ENCODE data around the gene HOXA5. TPM values are rescaled to one million over a fixed set of nuclear protein-coding genes. Genes with fewer than 3 reads are reported as not detected.

The HOXA5 gene
- total RNA-seq, 4 donors from 2014 or later: 18.3 to 89.8 (median 31.6) TPM

GRCh38 chr7:27111751-27112277, 31.7 kb downstream of the HOXA5 start:
- Histone ChIP-seq H3K36me3 (no peaks in the 10 kb centered on the region), H3K27me3 (no peaks in the 10 kb centered on the region), H3K27ac (peak overlapping the region; percentile 90 to 96 (median 92)), H3K4me1 (peaks cover 10 to 91% (median 67%) of the 10 kb centered on the region in 4 donors), H3K4me3 (no peak overlapping the region), H3K9me3 (no peaks in the 10 kb centered on the region)
- TF ChIP-seq CTCF (IDR thresholded peaks at IDR 0.05) (no peak), POLR2A (IDR thresholded peaks at IDR 0.05) (no peak)
- WGBS, 2 donors (ENCODE audit: low coverage in 1 of 2): 11 to 29% methylated on average over 4 of the region's 4 CpGs
- in situ Hi-C loops (cut with MboI; ENCODE audit: low pct_ligation_motif_present in 1 of 4, low pct_unique_long_range_greater_than_20kb in 1 of 4, low sequenced_read_pairs in 3 of 4) (no loop called here), intact Hi-C loops (cut with DNase I; ENCODE audit: low total_unique reads) (no loop called here)
- no peak for DNase-seq

GRCh38 chr7:27111042-27111750, 32.3 kb downstream of the HOXA5 start:
- 27 to 46% methylated on average over 5 to 6 of the region's 6 CpGs for WGBS, 2 donors (ENCODE audit: low coverage in 1 of 2)
- Histone ChIP-seq H3K27me3 (no peaks in the 10 kb centered on the region), H3K4me1 (peaks cover 10 to 89% (median 63%) of the 10 kb centered on the region in 4 donors), H3K9me3 (no peaks in the 10 kb centered on the region), H3K4me3 (peak overlapping the region in 2 of 4 donors; percentile 17 to 34), H3K36me3 (no peaks in the 10 kb centered on the region), H3K27ac (peak overlapping the region; percentile 90 to 96 (median 92))
- intact Hi-C loops (cut with DNase I; ENCODE audit: low total_unique reads): no loop called here
- TF ChIP-seq CTCF (IDR thresholded peaks at IDR 0.05) (no peak), POLR2AphosphoS5 (IDR thresholded peaks at IDR 0.05) (peak in 1 of 3 donors; percentile 34)
- in situ Hi-C loops (cut with MboI; ENCODE audit: low pct_ligation_motif_present in 1 of 4, low pct_unique_long_range_greater_than_20kb in 1 of 4, low sequenced_read_pairs in 3 of 4): no loop called here
- DNase-seq: no peak

GRCh38 chr7:27110186-27111031, 33.1 kb downstream of the HOXA5 start:
- intact Hi-C loops (cut with DNase I; ENCODE audit: low total_unique reads) (no loop called here), in situ Hi-C loops (cut with MboI; ENCODE audit: low pct_ligation_motif_present in 1 of 4, low pct_unique_long_range_greater_than_20kb in 1 of 4, low sequenced_read_pairs in 3 of 4) (no loop called here)
- H3K27ac ChIP-seq: peak overlapping the region; percentile 90 to 96 (median 92)
- 49% methylated on average over 62 of the region's 66 CpGs; no CpG with 5 or more reads in 1 of the 2 donors for WGBS, 2 donors (ENCODE audit: low coverage in 1 of 2)
- no peaks in the 10 kb centered on the region for H3K9me3 ChIP-seq
- no peak for TF ChIP-seq CTCF (IDR thresholded peaks at IDR 0.05)
- TF ChIP-seq POLR2A (IDR thresholded peaks at IDR 0.05): no peak
- no peak for TF ChIP-seq EP300 (IDR thresholded peaks at IDR 0.05; ENCODE audit: low read depth)
- TF ChIP-seq POLR2AphosphoS5 (IDR thresholded peaks at IDR 0.05): peak; percentile 52 to 60 (median 53)
- no peaks in the 10 kb centered on the region for H3K27me3 ChIP-seq
- peak; percentile 78 for DNase-seq
- peaks cover 10 to 89% (median 59%) of the 10 kb centered on the region in 4 donors for H3K4me1 ChIP-seq
- peak overlapping the region in 2 of 4 donors; percentile 17 to 34 for H3K4me3 ChIP-seq
- no peaks in the 10 kb centered on the region for H3K36me3 ChIP-seq
